SU-DHL-6 (cell line): ENCODE data around the gene ATP23.

ENCODE experiments used
- H2AFZ ChIP-seq: fragments of 200-600 bp; sonication (generic); 2 replicates; pipeline ENCODE4 v1.6.1; 2014; ENCODE audit warnings: low read depth, mild to moderate bottlenecking, moderate library complexity, mixed read lengths, antibody characterized with exemption, low read length; ENCODE audit not compliant: severe bottlenecking
- H3F3A ChIP-seq: fragments of 200-600 bp; shearing (Covaris generic); 2 replicates; pipeline ENCODE4 v1.6.0; 2016; ENCODE audit warnings: antibody characterized with exemption, mild to moderate bottlenecking; ENCODE audit not compliant: insufficient read depth
- H3K27ac ChIP-seq: fragments of 200-600 bp; sonication (generic); 2 replicates; pipeline ENCODE4 v1.5.1; 2016; ENCODE audit warnings: low read depth, mild to moderate bottlenecking, low read length, moderate library complexity, mixed read lengths
- H3K27me3 ChIP-seq: fragments of 200-600 bp; sonication (generic), shearing (Covaris generic); 2 replicates; pipeline ENCODE4 v1.6.0; 2014; ENCODE audit warnings: mild to moderate bottlenecking, low read length
- H3K36me3 ChIP-seq: fragments of 200-600 bp; sonication (generic); 2 replicates; pipeline ENCODE4 v1.6.1; 2014; ENCODE audit warnings: mild to moderate bottlenecking, low read length, mixed read lengths
- H3K4me2 ChIP-seq: fragments of 300-600, 200-600 bp; shearing (Covaris generic), sonication (generic); 2 replicates; pipeline ENCODE4 v1.6.0; 2014; ENCODE audit warnings: low read length, low read depth, mild to moderate bottlenecking; ENCODE audit not compliant: poor library complexity, severe bottlenecking
- H3K4me3 ChIP-seq: fragments of 200-600 bp; sonication (generic); 2 replicates; pipeline ENCODE4 v1.5.1; 2014; ENCODE audit warnings: antibody characterized with exemption, low read length, mild to moderate bottlenecking, mixed read lengths; ENCODE audit not compliant: insufficient read depth, poor library complexity, severe bottlenecking
- H3K79me2 ChIP-seq: fragments of 200-600 bp; sonication (generic); 2 replicates; pipeline ENCODE4 v1.6.1; 2014; ENCODE audit warnings: mild to moderate bottlenecking, low read length, moderate library complexity; ENCODE audit not compliant: insufficient read depth
- H3K9ac ChIP-seq: fragments of 200-600 bp; sonication (generic); 2 replicates; pipeline ENCODE4 v1.7.0; 2014; ENCODE audit warnings: mild to moderate bottlenecking, low read length
- H3K9me2 ChIP-seq: fragments of 200-600 bp; sonication (generic); replicated peaks from 2 replicates; pipeline ENCODE4 v1.6.1; 2014; ENCODE audit warnings: low read length; ENCODE audit not compliant: insufficient read depth
- H3K9me3 ChIP-seq: fragments of 200-600 bp; sonication (generic); 2 replicates; pipeline ENCODE4 v1.6.1; 2014; ENCODE audit warnings: low read length, mixed read lengths; ENCODE audit not compliant: insufficient read depth
- H4K20me1 ChIP-seq: fragments of 200-600 bp; sonication (generic); 2 replicates; pipeline ENCODE4 v1.6.1; 2014; ENCODE audit warnings: low read depth, mild to moderate bottlenecking, antibody characterized with exemption, low read length, moderate library complexity, mixed read lengths
- EZH2phosphoT487 ChIP-seq: fragments of 200-600 bp; sonication (generic), shearing (Covaris generic); conservative IDR thresholded peaks from 2 replicates; pipeline ENCODE4 v1.6.1; 2018; ENCODE audit warnings: mild to moderate bottlenecking, antibody characterized with exemption, low read length, moderate library complexity, mixed read lengths
- TF ChIP-seq, protein P1 (sequence below): fragments of 200-600 bp; sonication (generic); IDR thresholded peaks from one replicate; pipeline ENCODE4 v1.5.1; 2017; ENCODE audit warnings: antibody characterized with exemption, mild to moderate bottlenecking, low read length, moderate library complexity; ENCODE audit not compliant: insufficient read depth, poor library complexity, severe bottlenecking

Gene ATP23

DNA sequence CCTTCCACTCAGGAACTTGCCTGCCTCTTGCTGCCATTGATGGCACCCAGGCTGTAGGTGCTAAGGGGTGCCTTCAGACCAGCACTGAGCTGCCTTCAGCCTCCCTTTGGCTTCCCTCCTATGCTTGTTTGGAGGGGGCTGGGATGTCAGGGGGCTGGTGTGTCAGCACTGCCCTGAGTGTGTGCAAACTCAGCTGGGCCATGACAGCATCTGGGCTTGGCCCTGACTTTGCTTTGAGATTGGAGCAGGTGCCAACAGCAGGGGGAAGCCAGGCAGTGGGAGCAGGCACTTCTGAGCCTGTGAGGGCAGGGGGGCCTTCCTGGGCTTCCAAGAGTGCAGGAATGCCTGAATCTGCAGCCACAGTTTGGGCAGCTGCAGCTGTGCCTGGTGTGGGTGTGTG lies 56.9 kb downstream of the ATP23 start:
- Histone ChIP-seq H3K9ac (no peak overlapping the region), H3K27ac (no peak overlapping the region), H3K4me3 (no peak overlapping the region), H3K9me2 (no peaks in the 10 kb centered on the region), H3K4me2 (no peak overlapping the region), H3K9me3 (peaks cover 8% of the 10 kb centered on the region; the same call in 1 of the 2 replicates), H3K36me3 (no peaks in the 10 kb centered on the region), H2AFZ (no peak overlapping the region), H4K20me1 (no peaks in the 10 kb centered on the region), H3K79me2 (no peaks in the 10 kb centered on the region), H3K27me3 (no peaks in the 10 kb centered on the region), H3F3A (no peaks in the 10 kb centered on the region)
- TF ChIP-seq EZH2phosphoT487: no peak
- TF ChIP-seq, protein P1, sequence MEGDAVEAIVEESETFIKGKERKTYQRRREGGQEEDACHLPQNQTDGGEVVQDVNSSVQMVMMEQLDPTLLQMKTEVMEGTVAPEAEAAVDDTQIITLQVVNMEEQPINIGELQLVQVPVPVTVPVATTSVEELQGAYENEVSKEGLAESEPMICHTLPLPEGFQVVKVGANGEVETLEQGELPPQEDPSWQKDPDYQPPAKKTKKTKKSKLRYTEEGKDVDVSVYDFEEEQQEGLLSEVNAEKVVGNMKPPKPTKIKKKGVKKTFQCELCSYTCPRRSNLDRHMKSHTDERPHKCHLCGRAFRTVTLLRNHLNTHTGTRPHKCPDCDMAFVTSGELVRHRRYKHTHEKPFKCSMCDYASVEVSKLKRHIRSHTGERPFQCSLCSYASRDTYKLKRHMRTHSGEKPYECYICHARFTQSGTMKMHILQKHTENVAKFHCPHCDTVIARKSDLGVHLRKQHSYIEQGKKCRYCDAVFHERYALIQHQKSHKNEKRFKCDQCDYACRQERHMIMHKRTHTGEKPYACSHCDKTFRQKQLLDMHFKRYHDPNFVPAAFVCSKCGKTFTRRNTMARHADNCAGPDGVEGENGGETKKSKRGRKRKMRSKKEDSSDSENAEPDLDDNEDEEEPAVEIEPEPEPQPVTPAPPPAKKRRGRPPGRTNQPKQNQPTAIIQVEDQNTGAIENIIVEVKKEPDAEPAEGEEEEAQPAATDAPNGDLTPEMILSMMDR: no peak

DNA sequence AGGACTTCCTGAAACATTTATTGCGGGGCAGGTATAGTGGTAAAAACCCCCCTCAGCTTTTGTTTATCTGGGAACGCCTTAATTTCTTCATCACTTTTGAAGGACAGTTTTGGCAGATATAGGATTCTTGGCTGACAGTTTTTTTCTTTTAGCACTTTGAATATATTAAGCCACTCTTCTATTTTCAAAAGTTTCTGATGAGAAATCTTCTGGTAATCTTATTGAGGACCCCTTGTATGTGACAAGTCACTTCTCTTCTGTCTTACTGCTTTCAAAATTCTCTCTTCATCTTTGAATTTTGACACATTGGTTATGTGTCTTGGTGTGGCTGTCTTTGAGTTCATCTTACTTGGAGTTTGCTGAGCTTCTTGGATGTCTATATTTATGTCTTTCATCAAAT lies 59.1 kb downstream of the ATP23 start:
- H4K20me1 ChIP-seq: no peaks in the 10 kb centered on the region
- H3K4me2 ChIP-seq: no peak overlapping the region
- no peak for TF ChIP-seq EZH2phosphoT487
- TF ChIP-seq, protein P1: no peak
- no peak overlapping the region for H3K9ac ChIP-seq
- H3K27ac ChIP-seq: no peak overlapping the region
- H3K27me3 ChIP-seq: no peaks in the 10 kb centered on the region
- H2AFZ ChIP-seq: no peak overlapping the region
- no peaks in the 10 kb centered on the region for H3K9me2 ChIP-seq
- no peaks in the 10 kb centered on the region for H3F3A ChIP-seq
- H3K4me3 ChIP-seq: no peak overlapping the region
- H3K9me3 ChIP-seq: peaks cover 8% of the 10 kb centered on the region; the same call in 1 of the 2 replicates
- H3K79me2 ChIP-seq: no peaks in the 10 kb centered on the region
- no peaks in the 10 kb centered on the region for H3K36me3 ChIP-seq

DNA sequence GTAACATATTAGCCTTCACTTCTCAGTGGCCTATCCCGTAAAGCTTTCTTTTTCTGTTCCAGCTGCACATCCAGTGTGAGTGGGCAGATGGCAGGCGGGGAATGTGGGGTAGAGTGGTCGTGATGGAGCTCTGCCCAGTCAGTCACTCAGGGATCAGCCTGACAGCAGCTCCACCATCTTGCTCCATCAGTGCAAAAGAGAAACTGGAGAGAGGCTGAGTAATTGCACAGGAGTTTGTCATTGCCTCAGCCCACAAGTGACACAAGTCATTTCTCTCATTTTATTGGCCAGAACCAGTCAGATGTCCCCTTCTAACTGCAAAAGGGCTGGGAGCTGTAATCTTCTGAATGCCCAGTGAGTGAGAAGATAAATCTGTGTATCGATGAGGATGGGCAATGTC lies 66.5 kb downstream of the ATP23 start:
- Histone ChIP-seq H3K4me3 (no peak overlapping the region), H2AFZ (no peak overlapping the region), H3K27ac (no peak overlapping the region), H3K9me2 (no peaks in the 10 kb centered on the region), H3K9me3 (no peaks in the 10 kb centered on the region), H3F3A (no peaks in the 10 kb centered on the region), H3K9ac (no peak overlapping the region), H3K79me2 (no peaks in the 10 kb centered on the region), H3K27me3 (no peaks in the 10 kb centered on the region), H4K20me1 (no peaks in the 10 kb centered on the region), H3K36me3 (no peaks in the 10 kb centered on the region), H3K4me2 (no peak overlapping the region)
- TF ChIP-seq EZH2phosphoT487: no peak

DNA sequence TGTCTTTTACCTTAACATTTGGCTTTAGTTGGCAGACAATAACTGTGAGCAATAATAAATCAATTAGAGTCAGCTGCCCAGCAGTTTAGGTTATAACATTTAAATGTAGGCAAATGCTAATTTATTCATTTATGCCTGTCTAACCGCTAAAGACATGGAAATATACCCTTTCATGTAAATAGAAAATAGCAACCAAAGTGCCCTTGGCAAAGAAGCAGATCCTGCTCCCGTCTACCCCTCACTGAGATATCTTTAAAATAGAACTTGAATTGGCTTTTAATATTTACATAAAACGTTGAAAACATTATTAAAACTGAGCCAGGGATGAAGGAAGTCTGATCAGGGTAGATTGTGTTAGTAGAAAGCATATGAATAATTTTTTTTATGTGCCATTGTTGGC lies 67.3 kb downstream of the ATP23 start:
- no peak overlapping the region for H2AFZ ChIP-seq
- H3K27me3 ChIP-seq: no peaks in the 10 kb centered on the region
- no peak overlapping the region for H3K9ac ChIP-seq
- TF ChIP-seq, protein P1: no peak
- no peak for TF ChIP-seq EZH2phosphoT487
- no peaks in the 10 kb centered on the region for H3F3A ChIP-seq
- no peaks in the 10 kb centered on the region for H4K20me1 ChIP-seq
- H3K27ac ChIP-seq: no peak overlapping the region
- no peaks in the 10 kb centered on the region for H3K36me3 ChIP-seq
- no peaks in the 10 kb centered on the region for H3K79me2 ChIP-seq
- H3K4me3 ChIP-seq: no peak overlapping the region
- H3K4me2 ChIP-seq: no peak overlapping the region
- no peaks in the 10 kb centered on the region for H3K9me2 ChIP-seq
- no peaks in the 10 kb centered on the region for H3K9me3 ChIP-seq
